GM20000 (cell line): ENCODE measurements around the gene RBM20.

ENCODE experiments used
- DNase-seq: peaks from one replicate; pipeline ENCODE4 v3.0.0; 2012; ENCODE audit warnings: low spot score
- TF ChIP-seq, protein P1 (sequence below): IDR thresholded peaks from 2 replicates; pipeline ENCODE4 v1.5.1; 2012; ENCODE audit warnings: mild to moderate bottlenecking, control low read depth; ENCODE audit errors: extremely low read depth, missing control alignments

RBM20 gene

DNA sequence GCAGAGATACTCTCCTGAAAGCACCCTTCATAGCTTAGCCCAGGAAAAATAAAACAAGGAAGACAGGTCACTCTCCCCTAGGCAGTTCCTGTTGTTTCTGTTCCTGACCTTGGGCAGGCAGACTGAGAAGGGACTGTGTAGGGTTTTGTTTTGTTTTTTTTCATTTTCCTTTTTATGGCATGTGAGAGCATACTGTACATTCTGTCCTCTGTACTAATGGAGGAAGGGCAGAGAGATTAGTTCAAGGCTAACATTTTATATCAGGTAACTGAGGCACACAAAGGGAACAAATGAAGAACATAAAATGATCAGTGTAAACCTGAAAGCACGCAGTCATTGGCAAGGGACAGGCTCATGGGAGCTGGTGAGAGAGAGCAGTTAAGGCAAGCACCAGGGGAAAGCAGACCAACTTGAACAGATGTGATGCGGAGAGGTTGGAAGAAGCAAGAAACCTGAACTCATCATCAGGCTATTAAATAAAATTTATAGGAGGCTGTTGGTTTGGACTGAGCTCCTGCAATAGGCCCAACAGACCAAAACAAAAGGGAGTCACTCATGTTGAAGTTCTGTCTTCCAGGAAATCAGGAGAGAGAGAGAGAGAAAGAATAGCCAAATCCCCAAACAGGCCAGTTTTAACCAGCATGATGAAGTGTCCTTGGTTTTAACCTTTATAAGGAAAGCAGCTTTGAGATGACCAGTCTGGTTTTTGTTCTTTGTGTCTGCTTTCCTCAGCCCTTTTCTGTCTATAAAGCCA is 193.5 kb downstream of the RBM20 start:
- TF ChIP-seq, protein P1, sequence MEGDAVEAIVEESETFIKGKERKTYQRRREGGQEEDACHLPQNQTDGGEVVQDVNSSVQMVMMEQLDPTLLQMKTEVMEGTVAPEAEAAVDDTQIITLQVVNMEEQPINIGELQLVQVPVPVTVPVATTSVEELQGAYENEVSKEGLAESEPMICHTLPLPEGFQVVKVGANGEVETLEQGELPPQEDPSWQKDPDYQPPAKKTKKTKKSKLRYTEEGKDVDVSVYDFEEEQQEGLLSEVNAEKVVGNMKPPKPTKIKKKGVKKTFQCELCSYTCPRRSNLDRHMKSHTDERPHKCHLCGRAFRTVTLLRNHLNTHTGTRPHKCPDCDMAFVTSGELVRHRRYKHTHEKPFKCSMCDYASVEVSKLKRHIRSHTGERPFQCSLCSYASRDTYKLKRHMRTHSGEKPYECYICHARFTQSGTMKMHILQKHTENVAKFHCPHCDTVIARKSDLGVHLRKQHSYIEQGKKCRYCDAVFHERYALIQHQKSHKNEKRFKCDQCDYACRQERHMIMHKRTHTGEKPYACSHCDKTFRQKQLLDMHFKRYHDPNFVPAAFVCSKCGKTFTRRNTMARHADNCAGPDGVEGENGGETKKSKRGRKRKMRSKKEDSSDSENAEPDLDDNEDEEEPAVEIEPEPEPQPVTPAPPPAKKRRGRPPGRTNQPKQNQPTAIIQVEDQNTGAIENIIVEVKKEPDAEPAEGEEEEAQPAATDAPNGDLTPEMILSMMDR: no peak

DNA sequence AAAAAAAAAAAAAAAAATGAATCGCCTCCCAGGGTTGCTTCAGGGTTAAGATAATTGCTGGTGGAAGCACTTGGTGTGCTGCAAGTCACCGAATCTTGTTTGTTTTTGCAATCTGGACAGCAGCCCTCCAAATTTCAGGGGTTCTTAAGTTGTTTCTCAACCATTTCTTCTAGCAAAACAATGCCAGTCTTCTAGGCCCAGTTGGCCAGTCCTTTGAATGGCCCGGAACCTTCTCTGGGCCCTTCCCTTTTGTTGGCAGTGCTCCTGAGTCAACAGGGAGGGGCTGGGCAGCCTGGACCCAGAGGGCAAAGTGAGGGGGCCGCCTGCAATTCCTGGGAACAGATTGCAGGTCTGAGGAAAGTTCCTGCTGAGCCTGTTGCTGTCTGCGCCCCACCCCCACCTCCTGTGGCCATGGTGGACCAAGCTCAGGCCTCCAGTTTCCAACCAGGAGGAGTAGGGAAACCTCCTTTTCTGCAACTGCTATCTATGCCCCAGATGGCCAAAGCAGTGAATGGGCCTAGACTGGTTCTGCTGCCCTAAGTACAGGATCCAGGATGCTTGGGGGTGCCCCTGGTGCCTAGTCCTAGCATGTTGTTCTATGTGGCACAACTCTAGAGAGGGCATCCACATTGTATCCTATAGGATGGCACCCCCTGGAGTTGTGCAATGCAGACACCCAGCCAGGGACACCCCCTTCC is 196.2 kb downstream of the RBM20 start:
- TF ChIP-seq, protein P1: no peak
- DNase-seq: no peak

More for the DNA sequence above, 193.5 kb downstream of the RBM20 start:
- DNase-seq: no peak

DNA sequence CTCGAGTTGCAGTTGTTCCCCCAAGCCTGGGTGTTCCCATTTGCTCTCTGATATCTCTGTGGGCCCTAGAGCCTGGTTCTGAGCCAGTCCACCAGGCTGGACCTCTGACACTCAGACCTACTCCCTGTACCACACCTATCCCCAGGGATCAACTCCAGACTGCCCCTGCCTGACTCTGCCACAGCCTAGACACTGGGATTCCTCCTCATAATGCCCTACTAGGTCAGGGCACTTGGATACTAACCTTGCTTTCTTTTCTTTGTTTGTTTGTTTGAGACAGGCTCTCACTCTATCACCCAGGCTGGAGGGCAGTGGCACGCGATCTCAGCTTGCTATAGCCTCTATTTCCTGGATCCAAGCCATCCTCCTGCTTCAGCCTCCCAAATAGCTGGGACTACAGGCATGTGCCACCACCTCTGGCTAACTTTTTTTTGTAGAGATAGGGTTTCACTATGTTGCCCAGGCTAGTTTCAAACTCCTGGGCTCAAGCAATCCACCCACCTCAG is 196.8 kb downstream of the RBM20 start:
- TF ChIP-seq, protein P1: no peak
- DNase-seq: no peak

- peak; percentile 82 for DNase-seq
Observed at GRCh38 chr10:110841767-110842267, 197.7 kb downstream of the RBM20 start.

DNA sequence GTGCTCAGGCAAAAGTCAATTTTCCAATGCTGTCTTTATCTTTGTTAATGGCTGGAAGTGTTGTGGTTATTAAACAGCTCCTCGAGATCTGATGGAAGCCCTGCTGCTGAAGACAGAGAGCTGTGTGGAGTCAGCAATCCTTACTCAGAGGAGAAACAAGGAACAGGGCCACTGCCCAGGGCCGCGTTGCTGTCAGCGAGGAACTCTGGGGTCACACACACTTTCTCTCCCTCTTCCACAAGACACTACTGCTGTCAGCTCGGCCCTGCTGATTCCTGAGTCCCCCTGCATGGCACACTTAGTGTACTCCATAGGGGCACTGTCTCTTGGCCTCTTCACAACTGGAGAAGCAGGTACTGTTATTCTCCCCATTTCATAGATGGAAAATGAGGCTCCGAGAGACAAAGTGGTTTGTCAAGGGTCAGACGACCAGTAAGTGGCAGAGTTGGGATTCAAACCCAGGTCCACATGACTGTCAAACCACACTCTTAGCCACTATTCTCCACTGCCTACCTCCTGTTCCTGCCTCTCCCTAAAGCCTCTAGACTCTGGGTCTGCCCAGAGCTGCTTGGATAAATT is 198.3 kb downstream of the RBM20 start:
- TF ChIP-seq, protein P1: no peak
- no peak for DNase-seq

More at GRCh38 chr10:110841767-110842267, 197.7 kb downstream of the RBM20 start:
- TF ChIP-seq, protein P1: no peak

- TF ChIP-seq, protein P1: no peak
- DNase-seq: peak; percentile 78
Observed at GRCh38 chr10:110843031-110843430, 198.9 kb downstream of the RBM20 start.
